Measurements from ENCODE around the gene LRRC57.

- TF ChIP-seq CTCF (IDR thresholded peaks at IDR 0.05 in 2 of 3, conservative IDR thresholded peaks at IDR 0.05 in 1 of 3; ENCODE audit: borderline replicate concordance in 1 of 3, insufficient read depth in 1 of 3, low read depth in 2 of 3, low read length in 2 of 3) = no peak
- no peak for TF ChIP-seq EZH2 (IDR thresholded peaks at IDR 0.05)
- TF ChIP-seq ZNF274 (IDR thresholded peaks at IDR 0.05; ENCODE audit: low read depth, low read length) = no peak
- TF ChIP-seq POLR2AphosphoS5 (IDR thresholded peaks at IDR 0.05; ENCODE audit: low read depth, low read length) = peak; percentile 93
- no peak for TF ChIP-seq ZBTB33 (IDR thresholded peaks at IDR 0.05; ENCODE audit: extremely low read depth, insufficient replicate concordance, low read length)
- no peak for TF ChIP-seq JUND (IDR thresholded peaks at IDR 0.05)
- TF ChIP-seq EGR1 (IDR thresholded peaks at IDR 0.05; ENCODE audit: low read depth) = peak; percentile 48
- TF ChIP-seq EZH2phosphoT487 (IDR thresholded peaks at IDR 0.05; ENCODE audit: borderline replicate concordance) = no peak
- peak; percentile 44 for TF ChIP-seq MAX (IDR thresholded peaks at IDR 0.05)
Measured at GRCh38 chr15:42490671-42491538, 57.7 kb downstream of the LRRC57 start, which contains the start of gene ZNF106.
